DND-41 (cell line): ENCODE measurements around the gene PDIA5.

Experiments used
- CTCF ChIP-seq: IDR thresholded peaks from 2 replicates; pipeline ENCODE4 v1.5.1; 2012; ENCODE audit warnings: borderline replicate concordance, low read length, moderate library complexity, mild to moderate bottlenecking; ENCODE audit not compliant: poor library complexity, severe bottlenecking; ENCODE audit errors: extremely low read depth
- EZH2 ChIP-seq: IDR thresholded peaks from 3 replicates; pipeline ENCODE4 v1.6.1; 2012; ENCODE audit warnings: borderline replicate concordance, low read depth, mild to moderate bottlenecking, moderate library complexity, low read length, inconsistent platforms; ENCODE audit not compliant: severe bottlenecking

- TF ChIP-seq CTCF, result no peak
- no peak for TF ChIP-seq EZH2
These were observed 73.7 kb downstream of the PDIA5 start for GRCh38 chr3:123140550-123140949.
